ENCODE measurements around the gene NTF4. TPM values are rescaled to one million over a fixed set of nuclear protein-coding genes. Genes with fewer than 3 reads are reported as not detected.

The NTF4 gene
- total RNA-seq, 1 donor from 2014 or later: 3.8 TPM

DNA sequence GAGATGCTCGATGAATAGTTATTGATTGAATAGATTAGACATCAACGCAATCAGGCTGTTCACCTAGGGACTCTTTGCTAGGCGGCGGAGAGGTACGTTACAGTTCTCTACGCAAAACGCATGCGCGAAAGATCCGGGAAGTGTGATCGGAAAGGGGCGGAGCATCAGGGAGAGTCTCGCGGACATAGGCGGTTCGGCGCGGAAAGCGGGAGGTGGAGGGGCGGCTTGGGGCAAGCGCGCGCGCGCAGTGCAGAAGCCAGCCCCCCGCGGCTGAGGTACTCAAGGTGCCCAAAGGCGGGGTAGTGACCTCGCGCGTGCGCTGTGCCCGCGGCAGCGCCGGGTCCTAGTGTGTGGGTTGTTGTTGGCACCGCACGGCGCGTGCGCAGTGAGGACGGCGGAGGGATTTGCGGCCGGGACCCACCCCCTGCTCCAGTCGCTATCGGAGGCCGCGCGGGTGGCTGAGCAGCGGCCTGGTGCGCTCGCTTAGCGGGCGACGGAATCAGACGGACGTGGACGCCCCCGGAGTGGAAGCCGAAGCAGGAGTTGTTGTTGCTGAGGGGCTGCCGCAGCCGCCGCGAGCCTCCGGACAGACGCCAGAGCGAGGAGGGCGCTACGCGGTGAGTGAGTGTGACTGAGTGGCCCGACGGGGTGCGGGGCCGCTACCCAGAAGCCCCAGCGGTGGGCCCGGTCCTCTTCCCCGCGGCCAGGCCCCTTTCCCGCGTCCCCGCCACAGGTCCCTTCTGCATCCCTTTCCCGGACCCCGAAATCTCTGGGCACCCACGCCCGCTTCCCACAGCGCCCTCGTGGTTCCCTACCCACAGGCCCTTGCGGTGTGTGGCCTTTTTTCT is 20.6 kb upstream of the NTF4 start, which contains the start of gene SNRNP70:
Gene SNRNP70, plus strand, starts transcription at position 432 of the 848 bp plus-strand sequence. CDS start 964 bp downstream, outside the sequence.
- Histone ChIP-seq H3K4me3 (peak within 1 kb of the TSS; percentile 89), H3K9ac (peak within 1 kb of the TSS; percentile 96), H3K9me3 (ENCODE audit: low read depth) (no peaks in the 10 kb centered on the region), H2AFZ (replicated peaks) (peak within 1 kb of the TSS; percentile 94), H4K20me1 (ENCODE audit: low read depth) (peaks cover 48% of the 10 kb centered on the region), H3K27ac (peak within 1 kb of the TSS; percentile 93), H3K4me1 (peaks cover 18% of the 10 kb centered on the region), H3K79me2 (ENCODE audit: low read depth) (peaks cover 50% of the 10 kb centered on the region), H3K27me3 (peaks cover 13% of the 10 kb centered on the region), H3K4me2 (peak within 1 kb of the TSS; percentile 100), H3F3A (ENCODE audit: low read depth) (peaks cover 11% of the 10 kb centered on the region), H3K36me3 (peaks cover under 1% of the 10 kb centered on the region)
- Mint-ChIP-seq H3K4me3 (peak within 1 kb of the TSS; percentile 97), H3K36me3 (peaks cover 15% of the 10 kb centered on the region), H3K27me3 (ENCODE audit: insufficient read depth, low read depth) (peaks cover 3% of the 10 kb centered on the region), H3K9me3 (no peaks in the 10 kb centered on the region), H3K27ac (peak within 1 kb of the TSS; percentile 99), H3K4me1 (peaks cover 20% of the 10 kb centered on the region)
- TF ChIP-seq EZH2 (IDR thresholded peaks at IDR 0.05): no peak
- TF ChIP-seq, protein P1, sequence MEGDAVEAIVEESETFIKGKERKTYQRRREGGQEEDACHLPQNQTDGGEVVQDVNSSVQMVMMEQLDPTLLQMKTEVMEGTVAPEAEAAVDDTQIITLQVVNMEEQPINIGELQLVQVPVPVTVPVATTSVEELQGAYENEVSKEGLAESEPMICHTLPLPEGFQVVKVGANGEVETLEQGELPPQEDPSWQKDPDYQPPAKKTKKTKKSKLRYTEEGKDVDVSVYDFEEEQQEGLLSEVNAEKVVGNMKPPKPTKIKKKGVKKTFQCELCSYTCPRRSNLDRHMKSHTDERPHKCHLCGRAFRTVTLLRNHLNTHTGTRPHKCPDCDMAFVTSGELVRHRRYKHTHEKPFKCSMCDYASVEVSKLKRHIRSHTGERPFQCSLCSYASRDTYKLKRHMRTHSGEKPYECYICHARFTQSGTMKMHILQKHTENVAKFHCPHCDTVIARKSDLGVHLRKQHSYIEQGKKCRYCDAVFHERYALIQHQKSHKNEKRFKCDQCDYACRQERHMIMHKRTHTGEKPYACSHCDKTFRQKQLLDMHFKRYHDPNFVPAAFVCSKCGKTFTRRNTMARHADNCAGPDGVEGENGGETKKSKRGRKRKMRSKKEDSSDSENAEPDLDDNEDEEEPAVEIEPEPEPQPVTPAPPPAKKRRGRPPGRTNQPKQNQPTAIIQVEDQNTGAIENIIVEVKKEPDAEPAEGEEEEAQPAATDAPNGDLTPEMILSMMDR (IDR thresholded peaks at IDR 0.05): peak; percentile 4
- DNase-seq (ENCODE audit: low spot score): peak; percentile 100

DNA sequence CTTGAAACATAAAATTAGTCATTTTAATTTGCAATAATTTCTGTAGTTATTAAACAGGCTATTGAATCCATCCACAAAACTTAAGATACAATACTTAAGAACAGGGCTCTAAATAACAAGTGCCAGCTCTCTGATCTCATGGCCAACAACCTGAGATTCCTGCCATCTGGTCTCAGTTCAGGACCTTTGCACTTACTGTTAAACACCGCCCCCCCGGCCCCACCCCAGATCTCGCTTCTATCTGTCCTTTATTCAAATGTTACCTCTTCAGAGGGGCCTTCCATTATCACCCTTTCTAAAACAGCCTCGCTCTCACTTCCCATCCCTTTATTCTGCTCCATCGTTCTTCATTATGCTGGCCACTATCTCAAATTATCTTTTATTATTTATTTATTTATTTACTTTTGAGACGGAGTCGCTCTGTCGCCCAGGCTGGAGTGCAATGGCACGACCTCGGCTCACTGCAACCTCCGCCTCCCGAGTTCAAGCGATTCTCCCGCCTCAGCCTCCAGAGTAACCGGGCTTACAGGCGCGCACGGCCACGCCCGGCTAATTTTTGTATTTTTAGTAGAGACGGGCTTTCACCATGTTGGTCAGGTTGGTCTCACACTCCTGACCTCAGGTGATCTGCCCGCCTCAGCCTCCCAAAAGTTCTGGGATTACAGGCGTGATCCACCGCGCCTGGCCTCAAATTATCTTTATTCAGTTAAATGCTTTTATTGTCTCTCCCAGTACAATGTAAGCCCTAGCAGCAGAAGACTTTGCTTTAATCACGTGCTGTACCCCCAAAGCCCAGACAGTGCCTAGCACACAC is 19.8 kb upstream of the NTF4 start:
- no peaks in the 10 kb centered on the region for H3K9me3 Mint-ChIP-seq
- no peak overlapping the region for H3K9ac ChIP-seq
- peaks cover 15% of the 10 kb centered on the region for H3K36me3 Mint-ChIP-seq
- H3K4me2 ChIP-seq: peak overlapping the region; percentile 72
- H3K4me1 ChIP-seq: peaks cover 18% of the 10 kb centered on the region
- peaks cover 41% of the 10 kb centered on the region for H4K20me1 ChIP-seq (ENCODE audit: low read depth)
- H3K36me3 ChIP-seq: no peaks in the 10 kb centered on the region
- TF ChIP-seq EZH2 (IDR thresholded peaks at IDR 0.05): no peak
- TF ChIP-seq, protein P1 (IDR thresholded peaks at IDR 0.05): no peak
- TF ChIP-seq EZH2phosphoT487 (IDR thresholded peaks at IDR 0.05): no peak
- no peak overlapping the region for H3K27ac ChIP-seq
- peaks cover 20% of the 10 kb centered on the region for H3K4me1 Mint-ChIP-seq
- H3K27me3 Mint-ChIP-seq (ENCODE audit: insufficient read depth, low read depth): peaks cover 3% of the 10 kb centered on the region
- H3K4me3 ChIP-seq: peak overlapping the region; percentile 89
- H3K4me3 Mint-ChIP-seq: peak overlapping the region; percentile 97
- peaks cover 20% of the 10 kb centered on the region for H3K27me3 ChIP-seq
- peaks cover 41% of the 10 kb centered on the region for H3K79me2 ChIP-seq (ENCODE audit: low read depth)
- DNase-seq (ENCODE audit: low spot score): no peak
- peaks cover 10% of the 10 kb centered on the region for H3F3A ChIP-seq (ENCODE audit: low read depth)
- H3K9me3 ChIP-seq (ENCODE audit: low read depth): no peaks in the 10 kb centered on the region
- H3K27ac Mint-ChIP-seq: peak overlapping the region; percentile 99
- H2AFZ ChIP-seq (replicated peaks): peak overlapping the region; percentile 94

GRCh38 chr19:49081273-49081672 is 16.7 kb upstream of the NTF4 start:
- no peaks in the 10 kb centered on the region for H3K36me3 ChIP-seq
- DNase-seq (ENCODE audit: low spot score): no peak
- H3K27ac ChIP-seq: no peak overlapping the region
- Mint-ChIP-seq H3K36me3 (peaks cover 3% of the 10 kb centered on the region), H3K27ac (no peak overlapping the region), H3K4me1 (peaks cover 10% of the 10 kb centered on the region), H3K9me3 (no peaks in the 10 kb centered on the region), H3K4me3 (no peak overlapping the region), H3K27me3 (ENCODE audit: insufficient read depth, low read depth) (peaks cover 7% of the 10 kb centered on the region)
- no peaks in the 10 kb centered on the region for H3K9me3 ChIP-seq (ENCODE audit: low read depth)
- peaks cover 5% of the 10 kb centered on the region for H3K4me1 ChIP-seq
- H3K4me2 ChIP-seq: no peak overlapping the region
- H3K27me3 ChIP-seq: peaks cover 20% of the 10 kb centered on the region
- H3F3A ChIP-seq (ENCODE audit: low read depth): peaks cover 10% of the 10 kb centered on the region
- no peak overlapping the region for H2AFZ ChIP-seq (replicated peaks)
- H3K9ac ChIP-seq: no peak overlapping the region
- peaks cover 10% of the 10 kb centered on the region for H4K20me1 ChIP-seq (ENCODE audit: low read depth)
- peaks cover 10% of the 10 kb centered on the region for H3K79me2 ChIP-seq (ENCODE audit: low read depth)
- no peak for TF ChIP-seq EZH2phosphoT487 (IDR thresholded peaks at IDR 0.05)
- TF ChIP-seq EZH2 (IDR thresholded peaks at IDR 0.05): no peak
- TF ChIP-seq, protein P1 (IDR thresholded peaks at IDR 0.05): no peak
- no peak overlapping the region for H3K4me3 ChIP-seq

Data from neural progenitor cell (in vitro differentiated cells).